Spleen (tissue), 3 donors: ENCODE results near the gene LMCD1.

Experiments
- POLR2A ChIP-seq, 3 donors: fragments of 450-650 bp; IDR thresholded peaks; one replicate each; pipeline ENCODE4 v1.5.1; 2017; ENCODE audit warnings: antibody characterized with exemption in 3 of 3, mild to moderate bottlenecking in 1 of 3
- POLR2AphosphoS5 ChIP-seq, 3 donors: sonication (generic); formaldehyde crosslinking; IDR thresholded peaks; one replicate each; pipeline ENCODE4 v1.5.1; 2017; ENCODE audit warnings: antibody characterized with exemption in 3 of 3

DNA sequence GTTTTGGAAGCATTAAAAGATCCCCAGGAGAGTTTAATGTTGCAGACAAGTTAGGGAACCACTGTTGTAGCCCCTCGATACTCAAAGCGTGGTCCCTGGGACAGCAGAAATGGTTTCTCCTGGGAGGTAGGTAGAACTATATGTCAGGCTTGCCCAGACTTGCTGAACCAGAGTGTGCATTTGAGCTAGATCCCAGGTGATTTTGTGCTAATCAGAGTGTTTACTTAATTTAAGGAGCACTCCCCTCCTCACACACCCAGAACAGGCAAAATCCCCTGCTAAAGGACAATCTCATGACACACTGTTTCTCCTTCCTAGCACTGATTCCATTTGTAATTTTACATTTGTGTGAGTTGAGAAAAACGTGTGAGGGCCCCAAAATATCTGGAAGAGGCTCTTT, 24.3 kb downstream of the LMCD1 start:
- TF ChIP-seq POLR2A (IDR thresholded peaks at IDR 0.05) (no peak), POLR2AphosphoS5 (IDR thresholded peaks at IDR 0.05) (no peak)
